OCI-LY1 (cell line): ENCODE data around the gene NFAT5.

Experiments
- CTCF ChIP-seq: fragments of 200-600 bp; sonication (generic), shearing (Covaris generic); IDR thresholded peaks from 2 replicates; pipeline ENCODE4 v1.5.1; 2017; ENCODE audit warnings: mild to moderate bottlenecking, antibody characterized with exemption, low read length, moderate library complexity, mixed read lengths
- EZH2 ChIP-seq: fragments of 200-600 bp; sonication (generic), shearing (Covaris generic); IDR thresholded peaks from 2 replicates; pipeline ENCODE4 v1.8.0; 2017; ENCODE audit warnings: borderline replicate concordance, mixed run types, mild to moderate bottlenecking, antibody characterized with exemption, low read length, moderate library complexity, mixed read lengths

- TF ChIP-seq CTCF, result no peak
- no peak for TF ChIP-seq EZH2
Measured at GRCh38 chr16:69662901-69663300, 97.1 kb downstream of the NFAT5 start.
